ENCODE results near the gene PGBD2.
A peak's percentile ranks its signal among the peaks of the same experiment; 100 is the strongest.
"Not testable (repeated sequence)": the region's sequence is repeated elsewhere in the genome, so short reads cannot be mapped to it uniquely, and the experiment has no call there.

PGBD2 gene

GRCh38 chr1:248906009-248906752, at the start of gene PGBD2:
Gene PGBD2 (plus strand): TSS chr1:248906235. CDS start chr1:248913863, 7,628 bp downstream.
- peak; percentile 94 to 95 for DNase-seq

GRCh38 chr1:248857201-248857600, 48.8 kb upstream of the PGBD2 start:
- DNase-seq, result no peak

DNA sequence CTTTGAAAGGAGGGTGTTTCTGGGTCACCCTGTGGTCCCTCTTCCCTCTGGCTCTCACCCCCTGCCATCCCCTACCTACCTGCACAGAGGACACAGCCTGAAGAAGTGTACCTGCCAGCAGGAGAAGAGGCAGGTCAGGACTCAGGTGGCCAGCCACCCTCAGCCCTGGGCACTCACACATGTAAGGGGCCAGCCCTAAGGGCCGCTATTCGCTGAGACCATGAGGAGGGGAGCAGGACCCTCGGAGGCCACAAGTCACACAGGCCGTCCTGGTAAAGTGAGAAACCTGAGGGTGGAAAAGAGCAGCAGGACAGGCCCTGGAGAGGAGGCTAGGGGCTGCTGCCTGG, 48.3 kb upstream of the PGBD2 start:
- no peak for DNase-seq

DNA sequence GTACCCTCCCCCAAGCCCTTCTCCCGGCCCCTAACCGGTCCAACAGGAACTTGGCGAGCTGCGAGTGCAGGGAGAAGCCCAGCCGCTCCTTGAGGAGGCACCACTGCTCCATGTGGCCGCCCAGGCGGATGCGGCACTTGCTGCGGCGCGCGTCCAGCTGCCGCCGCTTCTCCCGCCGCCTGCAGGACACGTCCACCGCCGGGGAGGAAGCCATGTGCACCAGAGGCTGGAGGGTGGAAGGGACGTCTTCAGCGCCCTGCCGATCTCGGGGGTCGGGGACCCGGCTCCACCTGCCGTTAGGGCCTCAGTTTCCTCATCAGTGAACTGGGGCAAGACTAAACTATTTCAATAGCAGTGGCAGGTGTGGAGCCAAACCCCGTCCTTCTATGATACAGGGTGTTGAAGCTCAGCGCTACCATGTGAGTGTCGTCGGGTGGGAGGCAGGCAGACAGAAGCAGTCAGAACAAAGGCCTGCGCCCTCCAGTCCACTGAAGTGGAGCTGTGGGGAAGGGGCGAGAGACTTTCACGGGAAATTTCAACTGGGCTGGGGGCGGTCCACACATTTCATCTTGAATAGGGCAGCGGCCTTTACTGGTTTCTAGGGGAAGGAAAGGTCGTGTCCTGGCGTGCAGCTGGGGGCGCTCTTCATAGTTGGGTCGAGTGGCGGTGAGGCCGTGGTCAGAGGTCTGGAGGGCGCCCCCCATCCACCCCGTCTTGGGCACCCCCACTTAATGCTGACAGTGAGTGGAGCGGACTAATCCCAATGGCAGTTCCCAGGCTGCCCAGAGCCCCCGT, 47.7 kb upstream of the PGBD2 start:
- no peak for DNase-seq

- peak; percentile 96 to 98 for DNase-seq
Measured at GRCh38 chr1:248858891-248859889, 46.8 kb upstream of the PGBD2 start, which contains the start of gene ZNF692. Gene ZNF692 (minus strand): TSS chr1:248859085. CDS start chr1:248858309, 776 bp downstream.

DNA sequence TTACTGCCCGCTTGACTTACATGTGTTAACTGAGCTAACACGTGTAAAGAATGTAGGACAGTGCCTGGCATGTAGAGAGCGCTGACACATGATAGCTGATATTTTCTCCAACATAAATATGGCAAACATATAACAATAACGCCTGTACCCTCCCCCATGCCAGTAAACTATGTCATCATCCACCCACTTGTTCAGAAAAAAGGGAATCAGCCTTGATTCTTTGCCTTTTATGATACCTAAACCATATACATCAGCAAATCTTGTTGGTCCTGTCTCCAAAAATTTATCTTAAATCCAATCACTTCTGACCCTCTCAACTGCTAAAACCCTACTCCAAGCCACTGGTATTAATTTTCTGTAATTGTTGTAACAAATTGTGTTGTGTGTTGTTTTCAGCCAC, 46.0 kb upstream of the PGBD2 start:
- DNase-seq, result no peak

GRCh38 chr1:248861616-248862015, 44.4 kb upstream of the PGBD2 start:
- no peak for DNase-seq

GRCh38 chr1:248862695-248862997, 43.4 kb upstream of the PGBD2 start:
- DNase-seq, result no peak

- DNase-seq, result peak; percentile 73
Measured at GRCh38 chr1:248862998-248863881, 42.8 kb upstream of the PGBD2 start.

DNA sequence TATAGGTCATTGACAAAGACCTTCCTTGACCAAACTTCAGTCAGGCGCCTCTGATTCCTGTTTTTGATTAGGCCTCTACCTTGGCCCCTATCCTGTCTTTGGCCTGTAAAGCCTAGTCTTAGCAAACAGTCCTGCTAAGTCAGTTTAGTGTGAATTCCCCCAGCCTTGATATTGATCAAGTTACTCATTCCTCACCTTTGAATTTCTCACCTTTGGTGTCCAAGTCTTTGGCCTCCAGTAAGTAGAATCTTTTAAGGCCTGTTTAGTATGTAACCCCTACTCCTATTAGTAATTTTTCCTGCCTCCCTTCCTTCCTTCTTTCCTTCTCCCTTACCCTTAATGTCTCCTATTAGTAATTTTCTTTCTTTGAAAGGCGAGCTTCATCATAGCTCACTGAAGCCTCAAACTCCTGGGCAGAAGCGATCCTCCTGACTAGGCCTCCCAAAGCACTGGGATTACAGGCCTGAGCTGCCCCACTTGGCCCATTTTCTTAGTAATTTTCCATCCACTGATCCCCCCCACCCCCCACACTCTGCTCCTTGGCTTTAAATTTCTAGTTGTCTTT, 34.1 kb upstream of the PGBD2 start:
- DNase-seq, result no peak

- DNase-seq, result peak; percentile 22 to 34
Measured at GRCh38 chr1:248872752-248873408, 33.2 kb upstream of the PGBD2 start.

DNA sequence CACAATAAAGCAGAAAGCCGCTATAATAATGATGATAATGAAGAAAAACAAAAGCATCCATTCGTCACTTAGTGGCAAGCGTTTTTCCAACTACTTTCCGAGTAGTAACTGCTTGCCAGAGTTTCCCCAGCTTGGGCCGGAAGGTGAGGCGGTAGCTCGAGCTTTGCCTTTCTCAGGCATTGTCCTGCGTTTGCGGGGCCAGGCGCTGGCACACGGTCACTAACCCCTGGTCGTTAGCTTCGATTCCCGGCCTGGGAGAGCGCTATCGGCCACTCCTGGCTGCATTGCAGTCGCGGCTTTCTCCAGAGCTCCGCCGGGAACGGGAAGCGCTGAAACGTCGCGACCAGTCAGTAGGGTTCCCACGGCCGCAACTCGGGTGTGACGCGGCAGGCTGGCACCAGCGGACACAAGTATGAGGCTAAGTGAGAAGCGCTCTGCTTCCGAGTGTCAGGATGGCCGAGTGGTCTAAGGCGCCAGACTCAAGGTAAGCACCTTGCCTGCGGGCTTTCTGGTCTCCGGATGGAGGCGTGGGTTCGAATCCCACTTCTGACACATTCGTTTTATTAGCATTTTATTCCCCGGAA, 32.5 kb upstream of the PGBD2 start:
- DNase-seq, result peak; percentile 91 to 93

DNA sequence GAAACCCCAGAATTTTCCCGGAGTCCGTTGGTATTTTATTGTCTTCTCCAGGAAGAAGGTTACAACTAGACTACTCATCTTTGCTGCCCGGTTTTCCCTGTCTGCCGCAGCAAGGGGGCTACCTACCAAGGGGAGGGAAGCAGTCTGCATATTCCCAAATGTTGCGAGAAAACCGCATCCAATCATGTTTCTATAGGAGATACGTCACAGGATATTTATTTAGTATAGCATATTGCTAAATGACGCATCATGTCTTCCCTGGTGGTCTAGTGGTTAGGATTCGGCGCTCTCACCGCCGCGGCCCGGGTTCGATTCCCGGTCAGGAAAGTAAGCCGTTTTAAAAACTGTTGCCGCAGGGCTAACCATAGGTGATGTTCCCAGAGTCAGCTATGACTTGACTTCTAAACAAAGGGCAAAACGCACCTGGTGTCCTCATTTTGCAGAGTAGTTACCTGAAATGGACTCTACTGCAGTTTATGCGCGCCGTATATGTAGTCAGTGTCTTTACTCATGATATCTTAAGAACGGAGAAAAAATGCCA, 32.0 kb upstream of the PGBD2 start:
- peak; percentile 80 to 83 for DNase-seq

DNA sequence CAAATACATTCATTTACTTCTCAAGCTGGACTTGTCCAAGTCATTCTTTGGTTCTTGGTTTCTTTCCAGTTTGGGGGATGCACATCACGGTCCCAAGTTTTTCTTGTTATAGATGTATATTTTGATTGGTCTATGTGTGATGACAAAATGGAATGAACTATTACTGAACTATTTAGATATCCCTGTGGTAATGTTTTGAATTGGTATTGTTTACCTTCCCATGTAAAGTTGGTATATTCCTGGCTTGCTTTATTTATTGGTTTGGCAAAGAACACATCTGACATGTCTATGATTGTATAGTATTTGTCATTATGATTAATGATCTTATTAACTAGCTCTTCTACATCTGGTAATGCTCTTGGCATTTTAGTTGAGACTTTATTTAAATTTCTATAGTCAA, 24.8 kb upstream of the PGBD2 start:
- no peak for DNase-seq

DNA sequence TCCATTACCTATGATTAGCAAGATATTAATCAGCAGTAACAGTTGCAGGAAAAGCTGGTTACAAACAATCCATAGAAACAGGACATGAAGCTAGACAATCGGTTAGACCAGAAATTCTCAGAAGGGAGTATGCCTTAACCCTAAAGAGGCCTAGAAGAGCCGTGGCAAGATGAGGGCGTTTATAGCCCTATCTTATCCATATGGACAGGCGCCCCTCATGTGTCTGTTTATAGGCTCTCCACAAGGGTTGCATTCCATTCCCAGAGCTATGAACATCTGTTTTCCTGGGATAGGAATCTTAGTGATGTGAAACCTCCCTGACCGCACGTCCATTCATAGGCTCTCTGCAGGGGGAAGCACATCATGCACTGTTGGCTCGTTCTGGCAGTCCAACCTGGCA, 23.6 kb upstream of the PGBD2 start:
- DNase-seq, result not testable (repeated sequence)

DNA sequence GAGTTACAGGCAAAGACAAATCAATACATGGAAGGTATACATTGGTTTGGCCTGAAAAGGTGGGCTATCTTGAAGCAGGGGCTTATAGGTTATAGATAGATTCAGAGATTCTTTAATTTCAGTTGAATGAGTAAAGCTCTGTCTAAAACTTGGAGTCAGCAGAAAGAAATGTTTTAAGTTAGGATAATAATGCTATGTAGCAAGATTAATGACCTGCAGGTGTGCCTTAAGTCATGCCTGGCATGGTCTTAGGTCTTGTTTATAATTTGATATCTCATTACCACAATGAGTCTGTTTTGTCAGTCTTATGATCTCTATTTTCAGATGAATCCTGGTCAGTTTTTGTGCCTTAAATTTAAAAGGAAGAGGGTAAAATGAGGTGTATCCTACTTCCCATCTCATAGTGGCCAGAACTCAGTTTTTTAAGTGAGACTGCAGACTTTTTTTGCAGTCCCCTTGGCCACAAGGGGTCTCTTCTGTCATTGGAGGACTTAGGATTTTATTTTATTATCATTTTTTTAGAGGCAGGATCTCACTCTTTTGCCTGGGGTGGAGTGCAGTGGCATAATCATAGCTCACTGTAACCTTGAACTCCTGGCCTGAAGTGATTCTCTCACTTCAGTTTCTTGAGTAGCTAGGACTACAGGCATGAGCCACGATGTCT, 21.3 kb upstream of the PGBD2 start:
- no peak for DNase-seq

DNA sequence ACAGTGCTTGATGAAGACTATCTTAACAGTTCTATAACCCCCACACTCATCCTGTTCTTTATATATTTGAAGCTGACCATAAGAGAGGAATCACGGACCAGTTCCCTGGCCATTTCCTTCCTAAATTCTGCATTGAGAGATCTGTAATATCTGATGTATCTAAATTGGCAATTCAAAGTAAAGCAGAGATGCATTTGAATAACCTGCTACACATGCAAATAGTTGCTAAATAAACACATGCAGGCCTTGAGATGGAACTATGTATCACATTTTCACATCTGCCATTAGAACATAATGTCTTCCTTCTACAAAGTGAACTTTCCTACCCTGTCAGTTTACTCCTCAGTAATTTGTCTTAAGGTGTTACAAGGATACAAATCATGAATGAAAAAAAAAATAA, 20.4 kb upstream of the PGBD2 start:
- DNase-seq, result no peak

DNA sequence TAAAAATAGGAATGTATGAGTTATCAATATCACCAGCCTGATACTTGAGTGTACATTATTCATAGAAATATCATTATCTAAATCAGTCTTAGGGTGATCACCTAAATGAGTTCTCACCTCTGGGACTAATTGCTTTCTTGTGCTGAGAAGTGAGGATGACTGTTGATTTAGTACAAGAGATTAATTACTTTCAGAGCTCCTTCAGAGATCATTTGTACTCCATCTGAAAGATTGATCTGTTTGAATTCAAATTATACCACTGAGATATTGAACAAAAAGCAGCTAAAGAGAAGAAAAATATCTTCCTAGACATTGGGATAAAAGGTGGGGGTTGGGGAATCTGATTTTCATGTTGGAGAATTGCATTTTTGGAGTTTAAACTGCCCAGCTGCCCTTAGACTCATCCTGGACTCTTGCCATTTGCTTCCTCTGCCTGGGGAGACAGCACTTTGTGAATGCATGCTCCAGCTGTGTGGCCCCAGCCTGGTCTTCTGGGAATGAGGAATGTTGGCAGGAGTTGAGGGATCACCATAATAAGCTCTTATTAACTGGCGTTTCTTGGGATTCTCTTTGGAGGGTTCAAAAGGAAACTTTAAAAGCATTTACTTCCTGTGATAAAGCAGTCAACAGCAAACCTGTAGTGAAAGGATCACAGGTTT, 19.7 kb upstream of the PGBD2 start:
- DNase-seq, result no peak

DNA sequence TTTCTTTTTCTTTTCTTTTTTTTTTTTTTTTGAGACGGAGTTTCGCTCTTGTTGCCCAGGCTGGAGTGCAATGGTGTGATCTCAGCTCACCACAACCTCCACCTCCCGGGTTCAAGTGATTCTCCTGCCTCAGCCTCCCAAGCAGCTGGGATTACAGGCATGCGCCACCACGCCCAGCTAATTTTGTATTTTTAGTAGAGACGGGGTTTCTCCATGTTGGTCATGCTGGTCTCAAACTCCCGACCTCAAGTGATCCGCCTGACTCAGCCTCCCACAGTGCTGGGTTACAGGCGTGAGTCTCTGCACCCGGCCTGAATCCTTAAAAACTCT, 16.2 kb upstream of the PGBD2 start:
- DNase-seq, result not testable (repeated sequence)

All from activated CD4-positive, alpha-beta T cell treated with anti-CD3 and anti-CD28 coated beads, Interleukin-2, amount 50 U/mL, for 4 hours (primary cell).